Activated CD4-positive, CD25-positive, alpha-beta regulatory T cell treated with anti-CD3 and anti-CD28 coated beads, Interleukin-2, amount 50 U/mL, for 16 hours (primary cell): ENCODE measurements around the gene ATXN7.

ENCODE experiments used
- DNase-seq: peaks from one replicate; pipeline ENCODE4 v3.0.0-alpha.2; 2020; ENCODE audit warnings: low read depth, low spot score

ATXN7 gene

GRCh38 chr3:63864008-63864964, 619 bp downstream of the ATXN7 start:
- DNase-seq, result no peak

GRCh38 chr3:63864965-63865327, 1.3 kb downstream of the ATXN7 start:
- DNase-seq, result no peak

- DNase-seq, result no peak
These were observed 3.6 kb downstream of the ATXN7 start for GRCh38 chr3:63867225-63867624.

- no peak for DNase-seq
These were observed 6.4 kb downstream of the ATXN7 start for GRCh38 chr3:63869940-63870614.

- DNase-seq, result no peak
These were observed 6.9 kb downstream of the ATXN7 start for GRCh38 chr3:63870615-63871005.

- DNase-seq, result no peak
These were observed 8.7 kb downstream of the ATXN7 start for GRCh38 chr3:63872135-63872924.

- DNase-seq, result no peak
These were observed 11.1 kb downstream of the ATXN7 start for GRCh38 chr3:63874769-63875168.

GRCh38 chr3:63875510-63875909, 11.8 kb downstream of the ATXN7 start:
- DNase-seq, result no peak

GRCh38 chr3:63876260-63876659, 12.6 kb downstream of the ATXN7 start:
- no peak for DNase-seq

GRCh38 chr3:63877737-63878393, 14.2 kb downstream of the ATXN7 start:
- no peak for DNase-seq

GRCh38 chr3:63878394-63879060, 14.9 kb downstream of the ATXN7 start:
- no peak for DNase-seq

GRCh38 chr3:63880653-63881052, 17.0 kb downstream of the ATXN7 start:
- DNase-seq, result no peak

- no peak for DNase-seq
These were observed 23.2 kb downstream of the ATXN7 start for GRCh38 chr3:63886858-63887257.

- no peak for DNase-seq
These were observed 27.9 kb downstream of the ATXN7 start for GRCh38 chr3:63891518-63891917.

GRCh38 chr3:63892773-63893352, 29.2 kb downstream of the ATXN7 start:
- DNase-seq, result no peak

- DNase-seq, result no peak
These were observed 31.9 kb downstream of the ATXN7 start for GRCh38 chr3:63895422-63896189.

- DNase-seq, result no peak
These were observed 32.8 kb downstream of the ATXN7 start for GRCh38 chr3:63896332-63897030.

- DNase-seq, result no peak
These were observed 36.3 kb downstream of the ATXN7 start for GRCh38 chr3:63900010-63900409.

- DNase-seq, result no peak
These were observed 36.8 kb downstream of the ATXN7 start for GRCh38 chr3:63900459-63900858.
